ENCODE measurements around the gene SLC35F4.

DNA sequence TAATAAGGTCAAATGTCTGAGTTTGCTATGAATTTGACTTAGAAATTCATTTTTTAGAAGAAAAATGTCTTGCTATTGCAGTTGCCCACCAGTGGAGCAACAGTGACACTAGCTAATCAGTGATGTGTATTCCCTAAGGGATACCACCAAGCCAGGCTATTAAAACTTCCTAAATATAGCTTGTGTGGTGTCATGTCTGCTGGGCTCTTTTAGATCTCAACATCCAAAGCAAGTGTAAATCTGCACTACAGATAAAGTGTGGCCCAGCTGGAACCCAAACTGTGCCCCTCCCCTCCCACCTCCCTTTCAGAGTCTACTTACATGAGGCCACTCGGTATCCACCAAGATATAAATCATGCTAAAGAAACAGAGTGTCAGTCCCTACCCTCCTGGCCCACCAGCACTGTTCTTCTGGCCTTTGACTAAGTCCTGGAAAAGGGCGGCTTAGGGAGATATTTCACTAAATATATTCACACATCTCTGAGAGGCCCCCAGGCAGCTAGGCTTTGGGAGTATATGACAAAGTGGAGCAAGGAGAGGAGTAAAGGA is 53.8 kb downstream of the SLC35F4 start:
- no peak for TF ChIP-seq POLR2A (IDR thresholded peaks at IDR 0.05)
- TF ChIP-seq, protein P1, sequence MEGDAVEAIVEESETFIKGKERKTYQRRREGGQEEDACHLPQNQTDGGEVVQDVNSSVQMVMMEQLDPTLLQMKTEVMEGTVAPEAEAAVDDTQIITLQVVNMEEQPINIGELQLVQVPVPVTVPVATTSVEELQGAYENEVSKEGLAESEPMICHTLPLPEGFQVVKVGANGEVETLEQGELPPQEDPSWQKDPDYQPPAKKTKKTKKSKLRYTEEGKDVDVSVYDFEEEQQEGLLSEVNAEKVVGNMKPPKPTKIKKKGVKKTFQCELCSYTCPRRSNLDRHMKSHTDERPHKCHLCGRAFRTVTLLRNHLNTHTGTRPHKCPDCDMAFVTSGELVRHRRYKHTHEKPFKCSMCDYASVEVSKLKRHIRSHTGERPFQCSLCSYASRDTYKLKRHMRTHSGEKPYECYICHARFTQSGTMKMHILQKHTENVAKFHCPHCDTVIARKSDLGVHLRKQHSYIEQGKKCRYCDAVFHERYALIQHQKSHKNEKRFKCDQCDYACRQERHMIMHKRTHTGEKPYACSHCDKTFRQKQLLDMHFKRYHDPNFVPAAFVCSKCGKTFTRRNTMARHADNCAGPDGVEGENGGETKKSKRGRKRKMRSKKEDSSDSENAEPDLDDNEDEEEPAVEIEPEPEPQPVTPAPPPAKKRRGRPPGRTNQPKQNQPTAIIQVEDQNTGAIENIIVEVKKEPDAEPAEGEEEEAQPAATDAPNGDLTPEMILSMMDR (IDR thresholded peaks at IDR 0.05) = no peak
